GM18873 (cell line): ENCODE results near the gene DCP2.

ENCODE experiments used
- ATAC-seq: cut with Tn5 transposase; IDR thresholded peaks from one replicate; pipeline ENCODE4 v1.9.1; 2021; ENCODE audit warnings: mild to moderate bottlenecking, moderate library complexity, moderate number of reproducible peaks; ENCODE audit not compliant: unreplicated experiment, low FRiP score

DCP2 gene

GRCh38 chr5:113042491-113043243, 66.1 kb downstream of the DCP2 start:
- ATAC-seq: no peak

GRCh38 chr5:113043491-113043931, 66.9 kb downstream of the DCP2 start:
- ATAC-seq: no peak

- ATAC-seq: no peak
Observed at GRCh38 chr5:113044776-113045465, 68.3 kb downstream of the DCP2 start.

- no peak for ATAC-seq
Observed at GRCh38 chr5:113047234-113047633, 70.6 kb downstream of the DCP2 start.

- ATAC-seq: peak; percentile 81
Observed at GRCh38 chr5:113047733-113048652, 71.4 kb downstream of the DCP2 start.

GRCh38 chr5:113048931-113049330, 72.3 kb downstream of the DCP2 start:
- no peak for ATAC-seq

- ATAC-seq: no peak
Observed at GRCh38 chr5:113050721-113051382, 74.3 kb downstream of the DCP2 start.

GRCh38 chr5:113052041-113052795, 75.6 kb downstream of the DCP2 start:
- ATAC-seq: no peak

GRCh38 chr5:113053511-113053995, 77.0 kb downstream of the DCP2 start:
- no peak for ATAC-seq

GRCh38 chr5:113054899-113055298, 78.3 kb downstream of the DCP2 start:
- no peak for ATAC-seq

GRCh38 chr5:113056988-113057387, 80.4 kb downstream of the DCP2 start:
- ATAC-seq: no peak

- no peak for ATAC-seq
Observed at GRCh38 chr5:113057557-113057984, 81.0 kb downstream of the DCP2 start.

- ATAC-seq: no peak
Observed at GRCh38 chr5:113058269-113058668, 81.7 kb downstream of the DCP2 start.

GRCh38 chr5:113058706-113059226, 82.2 kb downstream of the DCP2 start:
- no peak for ATAC-seq

GRCh38 chr5:113059232-113060040, 82.8 kb downstream of the DCP2 start:
- no peak for ATAC-seq

GRCh38 chr5:113060408-113061025, 83.9 kb downstream of the DCP2 start:
- ATAC-seq: no peak

- no peak for ATAC-seq
Observed at GRCh38 chr5:113061846-113062780, 85.5 kb downstream of the DCP2 start.
